ENCODE data around the gene NR1I2.

NR1I2 gene

DNA sequence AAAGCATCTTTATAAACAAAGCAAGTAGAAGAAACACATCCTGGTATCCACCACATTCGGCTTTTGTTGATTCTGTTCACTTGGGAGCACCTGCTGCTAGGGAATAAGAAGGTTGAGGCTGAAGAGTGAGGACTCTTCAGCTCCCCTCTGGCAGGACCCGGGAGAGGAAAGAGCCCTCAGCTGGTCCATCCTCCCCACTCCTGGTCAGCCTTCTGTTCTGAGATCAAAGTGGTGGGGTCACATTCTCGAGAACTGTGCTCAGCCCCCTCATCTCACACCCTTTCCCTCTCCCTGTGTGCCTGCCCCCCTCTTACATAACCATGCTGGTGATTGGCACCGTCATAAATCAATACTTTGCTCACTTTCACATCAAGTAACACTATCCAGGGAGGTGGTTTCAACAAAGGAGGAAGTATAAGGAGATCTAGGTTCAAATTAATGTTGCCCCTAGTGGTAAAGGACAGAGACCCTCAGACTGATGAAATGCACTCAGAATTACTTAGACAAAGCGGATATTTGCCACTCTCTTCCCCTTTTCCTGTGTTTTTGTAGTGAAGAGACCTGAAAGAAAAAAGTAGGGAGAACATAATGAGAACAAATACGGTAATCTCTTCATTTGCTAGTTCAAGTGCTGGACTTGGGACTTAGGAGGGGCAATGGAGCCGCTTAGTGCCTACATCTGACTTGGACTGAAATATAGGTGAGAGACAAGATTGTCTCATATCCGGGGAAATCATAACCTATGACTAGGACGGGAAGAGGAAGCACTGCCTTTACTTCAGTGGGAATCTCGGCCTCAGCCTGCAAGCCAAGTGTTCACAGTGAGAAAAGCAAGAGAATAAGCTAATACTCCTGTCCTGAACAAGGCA, at the start of gene NR1I2:
Gene NR1I2, plus strand, starts transcription at position 772 of the 869 bp plus-strand sequence.
- no peak for DNase-seq

DNA sequence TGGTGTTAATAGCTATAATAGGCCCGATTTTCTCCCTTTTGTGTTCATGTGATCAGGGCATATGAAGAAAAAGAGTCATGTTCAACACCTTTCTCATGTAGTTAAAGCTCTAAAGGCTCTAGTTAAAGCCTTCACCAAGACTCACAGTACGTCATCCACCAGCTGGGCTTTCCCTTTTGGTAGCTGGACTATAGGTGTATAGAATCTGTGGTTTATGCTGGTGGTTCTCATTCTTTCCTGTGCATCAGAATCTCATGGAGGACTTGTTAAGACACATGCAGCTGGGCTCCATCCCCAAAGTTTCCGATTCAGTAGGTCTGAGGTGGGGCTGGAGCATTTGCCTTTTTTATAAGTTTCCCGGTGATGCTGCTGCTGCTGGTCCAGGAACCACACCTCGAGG, 48.1 kb upstream of the NR1I2 start:
- DNase-seq, result no peak

DNA sequence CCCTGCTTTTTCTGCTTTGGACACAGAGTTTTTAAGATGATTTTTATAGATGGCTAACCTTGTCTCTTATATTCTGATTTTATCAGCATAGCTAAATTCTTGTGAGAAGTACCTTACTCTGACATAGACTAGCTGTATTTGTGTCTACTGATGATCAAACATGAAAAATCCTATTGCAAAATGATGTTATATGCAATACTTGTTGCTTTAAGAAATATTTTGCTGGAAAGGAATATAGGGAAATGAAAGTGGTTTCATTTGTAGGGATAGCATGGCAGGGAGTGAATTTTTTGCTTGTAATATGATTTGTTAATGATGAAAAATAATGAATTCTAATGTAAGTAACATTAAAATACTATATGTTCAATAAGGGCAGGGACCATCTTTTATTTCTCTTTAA, 43.2 kb upstream of the NR1I2 start:
- DNase-seq, result no peak

DNA sequence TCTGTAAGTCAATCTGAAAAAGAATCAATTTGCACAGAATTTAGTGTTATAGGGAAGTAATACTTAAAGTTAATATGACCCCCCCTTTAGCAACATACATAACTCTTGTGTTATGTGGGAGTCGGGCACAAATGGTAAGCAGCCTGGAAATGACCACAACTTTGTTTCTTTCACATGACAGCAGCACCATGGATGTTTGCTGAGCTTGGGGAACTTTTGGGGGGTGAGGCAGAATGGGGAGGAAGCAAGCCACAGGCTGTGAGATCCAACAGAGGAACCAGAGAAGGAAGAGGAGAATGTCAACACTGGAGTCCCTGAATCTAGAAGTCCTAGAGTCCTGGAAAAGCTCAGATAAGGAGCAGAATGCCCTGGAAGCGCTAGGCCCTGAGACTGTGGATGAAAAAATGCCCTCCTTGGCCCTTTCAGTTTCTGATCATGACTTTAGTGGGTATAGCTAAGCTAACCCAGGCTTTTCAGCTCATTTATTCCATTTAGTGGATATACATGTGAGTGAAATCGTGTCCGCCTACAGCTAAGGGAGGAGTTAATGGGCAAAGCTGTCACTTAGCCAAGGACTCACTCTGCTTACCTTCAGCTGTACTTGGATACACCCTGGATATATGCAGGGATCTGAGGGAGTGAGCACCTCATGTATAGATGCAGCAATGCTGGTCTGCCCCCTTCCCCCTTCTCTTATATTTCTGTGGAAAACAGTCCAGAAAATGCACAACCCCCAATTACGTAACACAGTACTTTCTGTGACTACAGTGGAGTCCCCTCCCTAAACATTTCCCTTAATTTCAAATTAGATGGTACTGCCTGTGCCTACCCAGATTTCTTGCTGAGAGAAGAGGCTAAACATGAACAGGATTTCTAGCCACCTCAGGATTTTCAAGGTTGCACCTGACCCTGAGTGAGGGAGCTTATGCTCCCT, 40.0 kb upstream of the NR1I2 start:
- DNase-seq, result no peak

DNA sequence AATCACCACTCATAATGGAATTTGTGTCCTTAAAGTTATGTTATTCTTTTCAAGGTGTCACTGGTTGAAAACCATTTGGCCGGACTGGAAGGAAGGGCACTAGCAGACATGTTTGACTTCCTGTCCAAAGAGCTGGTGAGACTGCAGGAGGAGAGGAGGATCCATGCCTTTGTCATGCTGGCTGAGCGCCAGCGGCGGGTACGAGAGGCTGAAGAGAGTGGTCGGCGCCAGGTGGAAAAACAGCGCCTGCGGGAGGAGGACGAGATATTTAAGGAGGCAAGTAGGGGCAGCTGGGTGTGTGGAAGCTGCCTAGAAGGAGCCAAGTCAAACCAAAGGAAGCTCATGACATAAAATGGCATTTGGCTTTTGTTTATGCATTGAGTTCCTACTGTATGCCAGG, 38.0 kb upstream of the NR1I2 start:
- DNase-seq, result no peak

DNA sequence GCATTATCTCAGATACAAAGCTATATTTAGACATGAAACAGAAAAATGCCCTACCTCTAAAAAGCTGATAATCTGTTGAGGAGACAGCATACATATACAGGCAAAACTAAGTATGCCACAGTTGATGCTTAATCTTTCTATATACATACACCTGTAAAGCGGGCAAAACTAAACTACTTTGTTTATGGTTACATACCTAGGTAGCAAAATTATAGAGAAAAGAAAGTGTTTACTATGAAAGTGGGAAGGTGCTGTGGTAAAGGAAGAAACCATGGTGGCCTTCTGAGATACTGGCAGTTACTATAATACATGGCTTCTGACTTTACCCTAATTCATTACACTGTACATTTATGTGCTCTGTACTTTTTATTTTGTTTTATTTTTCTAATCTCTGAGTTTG, 36.0 kb upstream of the NR1I2 start:
- DNase-seq, result no peak

DNA sequence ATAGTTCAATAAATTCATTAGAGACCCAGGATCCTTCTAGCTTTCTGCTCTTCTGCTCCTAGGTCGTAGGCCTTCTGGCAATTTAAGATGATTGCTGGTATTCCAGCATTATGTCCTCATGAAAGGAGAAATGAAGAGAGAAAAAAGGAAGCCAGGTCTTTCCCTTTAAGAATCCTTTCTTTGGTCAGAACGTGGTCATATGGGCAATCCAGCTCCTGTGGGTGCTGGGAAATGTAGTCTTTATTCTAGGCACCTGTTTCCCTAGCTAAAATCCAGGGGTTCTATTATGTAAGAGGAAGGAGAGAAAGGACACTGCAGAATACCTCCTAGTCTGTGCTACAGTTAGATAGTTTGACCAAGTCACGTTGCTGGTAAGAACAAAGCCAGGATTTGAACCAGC, 35.5 kb upstream of the NR1I2 start:
- no peak for DNase-seq

DNA sequence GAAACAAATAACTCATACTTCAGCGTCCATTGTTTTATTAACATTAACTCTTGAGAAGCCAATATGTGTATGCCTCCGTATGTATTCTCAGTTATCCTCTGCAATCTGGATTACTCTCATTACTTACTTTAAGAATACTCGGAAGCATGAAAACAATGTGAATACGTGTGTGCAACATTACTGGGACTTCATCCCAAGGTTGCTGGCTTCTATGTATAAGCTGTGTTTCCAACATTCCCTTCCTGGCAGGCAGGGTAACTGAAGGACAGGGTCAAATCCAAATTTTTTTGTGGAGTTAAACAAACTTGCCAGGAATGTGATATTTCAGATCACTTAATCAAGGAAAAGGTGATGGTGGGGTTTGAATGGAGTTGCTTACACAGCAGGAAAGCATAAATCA, 34.5 kb upstream of the NR1I2 start:
- DNase-seq, result no peak

DNA sequence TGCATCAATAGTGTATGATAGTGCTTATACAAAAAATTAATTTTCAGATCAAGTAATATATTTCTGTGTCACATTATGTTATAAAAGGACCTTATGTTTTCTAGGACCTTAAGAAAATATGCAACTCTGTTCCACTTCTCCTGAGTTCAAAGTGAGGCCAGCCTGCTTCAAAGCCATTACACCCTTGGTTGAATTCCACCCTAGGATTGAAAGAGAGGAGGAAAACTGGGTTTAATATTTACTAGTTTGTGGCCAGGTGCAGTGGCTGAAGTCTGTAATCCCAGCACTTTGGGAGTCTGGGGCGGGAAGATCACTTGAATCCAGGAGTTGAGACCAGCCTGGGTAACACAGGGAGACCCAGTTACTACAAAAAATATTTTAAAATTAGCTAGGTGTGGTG, 32.9 kb upstream of the NR1I2 start:
- no peak for DNase-seq

DNA sequence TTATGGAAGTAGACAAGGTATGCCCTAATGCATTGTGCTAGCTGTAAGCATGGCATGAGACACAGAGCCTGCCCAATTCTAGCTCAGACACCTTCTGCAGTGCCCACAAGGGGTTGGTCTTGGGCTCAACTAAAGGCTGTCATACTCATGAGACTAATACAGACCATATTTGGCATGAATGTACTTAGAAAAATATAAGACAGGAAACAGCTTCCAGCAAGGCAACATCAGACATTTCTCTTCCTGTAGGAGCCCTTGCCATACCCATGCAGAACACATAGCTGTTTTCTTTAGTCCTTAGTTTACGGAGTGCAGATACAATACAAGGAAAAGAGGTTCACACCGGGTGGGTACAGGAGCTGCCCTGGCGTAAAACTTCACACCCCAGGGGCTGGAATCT, 30.5 kb upstream of the NR1I2 start:
- DNase-seq, result no peak

DNA sequence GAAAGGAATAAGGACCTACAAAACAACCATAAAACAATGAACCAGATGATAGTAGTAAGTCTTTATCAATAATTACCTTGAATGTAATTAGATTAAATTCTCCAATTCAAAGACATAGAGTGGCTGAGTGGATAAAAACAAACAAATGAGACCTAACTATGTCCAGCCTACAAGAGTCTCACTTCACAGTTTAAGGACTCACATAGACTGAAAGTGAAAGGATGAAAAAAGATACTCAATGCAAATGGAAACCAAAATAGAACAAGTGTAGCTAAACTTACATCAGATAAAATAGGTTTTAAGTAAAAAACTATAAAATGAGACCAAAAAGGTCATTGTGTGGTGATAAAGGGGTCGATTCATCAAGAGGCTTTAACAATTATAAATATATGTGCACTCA, 21.9 kb upstream of the NR1I2 start:
- DNase-seq, result no peak

DNA sequence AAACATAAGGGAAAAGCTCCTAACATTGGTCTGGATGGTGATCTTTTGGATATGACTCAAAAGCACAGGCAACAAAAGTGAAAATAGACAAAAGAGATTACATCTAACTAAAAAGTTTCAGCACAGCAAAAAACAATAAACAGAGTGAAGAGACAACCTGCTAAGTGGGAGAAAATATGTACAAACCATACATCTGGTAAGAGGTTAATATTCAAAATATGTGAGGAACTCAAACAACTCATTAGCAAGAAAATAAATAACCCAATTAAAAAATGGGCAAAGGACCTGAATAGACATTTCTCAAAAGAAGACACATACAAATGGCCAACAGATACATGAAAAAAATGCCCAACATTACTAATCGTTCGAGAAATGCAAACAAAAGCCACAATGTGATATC, 19.0 kb upstream of the NR1I2 start:
- DNase-seq, result no peak

DNA sequence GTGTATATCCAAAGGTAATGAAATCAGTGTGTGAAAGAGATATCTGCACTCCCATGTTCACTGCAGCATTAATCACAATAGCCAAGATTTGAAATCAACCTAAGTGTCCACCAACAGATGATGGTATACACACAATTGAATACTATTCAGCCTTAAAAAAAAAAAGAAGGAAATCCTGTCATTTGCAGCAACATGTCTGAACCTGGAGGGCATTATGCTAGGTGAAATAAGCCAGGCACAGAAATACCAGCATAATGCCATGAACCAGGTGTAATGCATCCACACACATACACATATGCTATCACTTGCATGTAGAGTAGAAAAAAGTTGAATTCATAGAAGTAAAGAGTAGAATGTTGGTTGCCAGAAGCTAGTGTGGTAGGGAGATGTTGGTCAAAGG, 18.4 kb upstream of the NR1I2 start:
- DNase-seq, result no peak

DNA sequence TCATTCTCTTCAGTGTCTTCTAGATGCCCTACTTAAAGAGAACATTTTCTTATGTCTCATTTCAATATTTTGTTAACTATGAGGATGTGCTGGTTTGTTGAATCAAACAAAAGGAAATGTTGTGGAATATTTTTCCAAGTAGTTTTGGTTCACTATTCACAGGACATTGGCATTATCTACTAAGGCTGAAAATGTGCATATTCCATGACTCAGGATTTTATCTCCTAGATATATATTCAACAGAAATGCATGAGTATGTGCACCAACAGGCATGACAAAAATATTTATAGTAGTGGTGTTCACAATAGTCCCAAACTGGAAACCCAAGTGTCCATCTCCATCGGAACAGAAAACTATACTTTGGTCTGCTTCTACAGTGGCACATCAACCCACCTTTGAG, 16.7 kb upstream of the NR1I2 start:
- no peak for DNase-seq

DNA sequence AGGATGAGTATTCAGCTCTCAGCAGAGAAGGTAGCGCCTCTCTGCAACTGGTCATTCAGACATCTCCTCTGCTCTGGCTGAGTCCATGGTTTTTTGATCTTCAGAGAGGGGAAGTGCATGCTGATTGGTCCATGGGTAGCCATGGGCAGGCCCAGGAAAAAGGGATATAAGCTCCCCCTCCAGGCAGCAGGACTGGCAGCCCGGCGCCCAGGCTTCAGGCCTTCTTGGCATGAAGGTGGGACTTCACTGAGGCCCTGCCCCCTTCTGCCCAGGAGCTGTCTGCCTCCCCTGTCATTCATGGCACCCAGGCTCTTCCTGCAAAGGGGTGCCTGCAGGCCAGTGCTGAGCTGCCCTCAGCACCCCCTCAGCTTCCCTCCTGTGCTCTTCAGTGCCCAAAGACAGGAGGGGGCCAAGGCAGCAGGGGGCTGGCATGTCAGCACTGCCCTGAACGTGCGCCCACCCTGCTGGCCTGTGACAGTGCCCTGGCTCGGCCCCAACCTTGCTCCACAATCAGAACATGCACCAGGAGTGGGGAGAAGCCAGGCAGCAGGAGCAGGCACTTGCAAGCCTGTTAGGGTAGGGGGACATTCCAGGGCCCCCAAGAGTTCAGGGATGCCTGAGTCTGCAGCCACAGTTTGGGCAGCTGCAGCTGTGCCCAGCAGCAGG, 13.8 kb upstream of the NR1I2 start:
- DNase-seq, result no peak

DNA sequence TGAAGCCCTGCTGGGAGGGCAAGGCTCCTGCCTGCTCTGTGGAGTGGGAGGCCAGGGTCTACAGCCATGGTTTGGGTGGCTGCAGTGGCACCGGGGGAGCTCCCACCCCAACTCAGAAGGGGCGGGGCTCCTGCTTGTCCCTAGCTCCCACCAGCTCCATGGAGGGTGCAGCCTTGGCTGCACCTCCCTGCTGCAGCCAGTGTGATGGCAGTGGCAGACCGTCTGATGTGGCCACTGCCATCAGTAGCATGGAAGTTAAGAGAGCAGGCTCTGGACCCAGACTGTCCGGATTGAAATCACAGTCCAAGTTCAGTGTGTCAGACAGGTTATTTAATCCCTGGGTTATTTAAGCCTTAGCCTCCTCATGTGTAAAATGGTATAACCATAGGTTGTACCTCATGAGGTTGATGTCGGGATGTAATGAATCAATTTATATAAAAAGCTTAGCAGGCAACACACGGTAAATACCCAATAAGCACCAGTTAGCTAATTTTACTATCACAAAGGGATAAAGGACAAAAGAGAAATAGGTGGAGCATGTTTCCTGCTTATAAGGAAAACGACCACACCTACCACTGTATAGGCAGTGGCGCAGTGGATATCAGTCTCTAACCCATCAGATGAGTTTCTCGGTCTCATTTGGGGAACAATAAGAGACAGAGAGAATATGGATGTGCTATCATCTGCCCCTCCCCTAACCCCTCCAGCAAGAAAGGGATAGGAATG, 13.1 kb upstream of the NR1I2 start:
- DNase-seq, result no peak

DNA sequence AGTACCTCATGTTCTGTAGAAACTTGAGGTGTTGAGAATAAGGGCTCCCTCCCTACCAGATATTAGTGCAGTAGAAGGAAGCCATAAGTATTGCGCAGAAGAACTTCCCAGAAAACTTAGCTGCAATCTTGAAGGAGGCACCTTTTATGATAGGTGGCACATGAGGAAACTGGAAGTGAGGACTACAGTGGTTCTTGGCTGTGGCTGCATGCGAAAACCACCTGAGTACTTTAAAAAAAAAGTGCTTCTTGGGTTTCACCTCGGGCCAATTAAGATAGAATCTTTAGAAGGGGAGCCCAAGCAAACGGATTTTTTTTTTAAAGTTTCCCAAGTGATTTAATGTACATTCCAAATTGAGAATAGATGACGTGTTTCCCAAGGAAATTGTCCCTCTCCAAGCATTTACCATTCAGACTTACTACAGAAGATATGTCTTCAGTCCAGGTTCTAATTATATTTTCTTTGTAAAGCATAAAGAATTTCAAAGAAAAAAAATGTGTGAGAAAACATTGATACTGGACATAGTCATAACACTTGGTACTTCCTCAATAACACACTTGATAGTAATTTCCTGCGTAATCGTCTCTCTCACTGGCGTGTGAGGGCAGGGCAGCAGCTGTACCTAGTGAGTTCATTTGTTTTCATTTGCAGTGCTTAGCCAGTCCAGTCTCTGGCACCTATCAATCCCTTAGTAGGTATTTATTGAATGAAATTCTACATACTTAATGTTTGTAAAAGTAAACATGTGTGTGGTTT, 12.3 kb upstream of the NR1I2 start:
- DNase-seq, result no peak

DNA sequence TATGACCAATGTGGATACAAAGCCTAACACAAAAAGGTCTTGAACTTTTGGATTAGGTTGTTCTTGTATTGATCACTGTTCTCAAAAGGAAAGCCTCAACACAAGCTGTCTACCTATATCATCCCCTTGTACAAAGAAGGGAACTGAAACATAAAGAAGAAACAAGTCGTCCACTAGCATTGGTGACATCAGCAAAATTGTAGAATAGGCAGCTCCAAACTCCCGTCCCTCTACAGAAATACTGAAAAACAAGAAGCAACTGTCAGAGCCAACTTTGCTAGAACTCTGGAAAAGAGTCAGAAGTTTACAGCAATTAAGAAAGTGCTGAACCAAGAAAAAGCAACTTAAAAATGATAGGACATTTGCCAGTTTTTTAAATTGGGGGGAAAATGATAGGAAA, 7.5 kb upstream of the NR1I2 start:
- DNase-seq, result no peak

DNA sequence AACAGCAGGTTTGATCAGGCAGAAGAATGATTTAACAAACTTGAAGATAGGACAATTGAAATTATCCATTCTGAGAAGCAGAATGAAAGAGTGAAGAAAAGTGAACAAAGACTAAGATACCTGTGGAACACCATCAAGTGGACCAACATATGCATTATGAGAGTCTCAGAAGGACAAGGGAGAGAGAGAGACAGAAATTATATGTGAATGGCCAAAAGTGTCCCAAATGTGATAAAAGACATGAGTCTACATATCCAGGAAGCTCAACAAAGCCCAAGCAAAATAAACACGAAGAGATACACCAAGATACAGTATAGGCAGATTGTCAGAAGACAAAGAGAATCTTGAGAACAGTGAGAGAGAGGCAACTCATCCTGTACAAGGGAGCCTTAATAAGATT, 5.6 kb upstream of the NR1I2 start:
- DNase-seq, result no peak

DNA sequence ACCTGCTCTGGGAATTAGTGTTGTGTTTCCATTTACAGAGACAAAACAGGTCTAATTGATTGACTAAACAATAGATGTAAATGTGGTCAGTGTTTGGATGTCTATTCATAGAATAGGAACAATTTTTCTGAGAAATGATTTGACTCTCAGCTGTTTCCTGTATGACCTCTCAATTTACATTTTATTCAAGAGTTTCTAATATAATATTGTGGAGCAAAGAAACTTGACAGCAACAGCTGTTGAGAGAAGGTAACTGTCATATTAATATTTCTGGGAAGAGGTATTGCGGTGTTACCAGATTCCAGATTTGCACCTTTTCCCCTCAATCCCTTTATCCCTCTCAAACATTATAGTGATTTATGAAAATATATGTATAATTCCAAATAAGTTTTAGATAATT, 3.7 kb upstream of the NR1I2 start:
- DNase-seq, result no peak

DNA sequence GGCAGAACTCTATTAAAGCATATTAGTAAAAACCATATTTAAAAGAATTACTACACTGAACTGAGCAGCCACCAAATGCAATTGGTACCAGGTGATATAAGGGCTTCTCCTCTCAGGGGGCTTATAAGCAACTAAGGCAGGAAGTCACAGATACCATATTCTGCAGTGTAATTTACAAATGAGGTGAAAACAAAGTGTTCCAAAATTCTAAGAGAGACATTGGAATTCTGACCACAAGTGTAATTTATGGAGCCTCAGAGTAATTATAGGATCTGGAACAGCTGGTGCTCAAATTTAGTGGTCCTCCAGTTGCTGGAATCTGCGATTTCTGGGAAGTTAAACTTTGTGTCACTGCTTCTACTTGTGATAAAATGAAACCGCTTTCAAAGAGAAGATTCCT, 3.1 kb upstream of the NR1I2 start:
- DNase-seq, result no peak

DNA sequence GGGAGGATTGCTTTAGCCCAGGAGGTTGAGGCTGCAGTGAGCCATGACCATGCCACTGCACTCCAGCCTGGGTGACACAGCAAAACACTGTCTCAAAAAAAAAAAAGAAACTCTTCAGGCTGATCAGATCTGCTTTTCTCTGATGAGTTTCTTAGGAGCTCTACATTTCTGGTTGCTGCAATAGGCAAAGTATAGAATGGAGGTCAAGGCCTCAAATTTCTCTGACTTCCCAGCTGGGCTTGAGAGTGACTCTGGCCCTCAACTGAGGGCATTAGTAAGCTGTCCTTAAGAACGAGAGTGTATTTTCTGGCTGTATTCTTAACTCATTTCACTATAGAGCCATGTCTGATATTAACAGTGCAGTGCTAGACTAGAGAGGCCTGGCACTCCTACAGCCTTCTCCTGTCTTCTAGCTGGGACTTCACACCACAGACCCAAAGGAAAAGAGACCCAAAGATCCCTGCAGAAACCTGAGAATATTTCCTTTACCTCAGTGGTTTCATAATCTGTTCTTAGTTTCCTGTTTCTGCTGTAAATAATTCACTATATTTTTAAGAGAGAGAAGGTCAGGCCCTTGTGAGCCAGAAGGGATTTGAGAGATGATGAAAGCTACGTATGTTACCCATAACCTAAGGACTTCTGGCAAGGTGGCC, 2.0 kb upstream of the NR1I2 start:
- DNase-seq, result no peak

All from activated CD4-positive, alpha-beta T cell treated with anti-CD3 and anti-CD28 coated beads, Interleukin-2, amount 50 U/mL, for 16 hours (primary cell).